HepG2 (cell line): Measurements from ENCODE around the gene RBM6. TPM values are rescaled to one million over a fixed set of nuclear protein-coding genes. Genes with fewer than 3 reads are reported as not detected.

Experiments used
- ATF7-NPFF ChIP-seq: sonication (generic); formaldehyde crosslinking; IDR thresholded peaks from 2 replicates; pipeline ENCODE4 v1.8.1; 2023; ENCODE audit warnings: mild to moderate bottlenecking, low read depth, missing genetic modification reagents, moderate library complexity
- ESRRA ChIP-seq: sonication (generic); formaldehyde crosslinking; IDR thresholded peaks from 2 replicates; pipeline ENCODE4 v1.5.1; 2020; ENCODE audit warnings: mild to moderate bottlenecking, low read depth, missing genetic modification reagents
- ETV5 ChIP-seq: IDR thresholded peaks from 2 replicates; pipeline ENCODE4 v1.6.1; 2018; ENCODE audit warnings: missing biosample characterization, missing genetic modification reagents, inconsistent platforms, borderline replicate concordance
- FOXA3 ChIP-seq: IDR thresholded peaks from 2 replicates; pipeline ENCODE4 v1.6.1; 2016; ENCODE audit warnings: missing genetic modification reagents, missing compliant biosample characterization
- IKZF1 ChIP-seq: fragments of 450-650 bp; IDR thresholded peaks from 2 replicates; pipeline ENCODE4 v1.7.1; 2016
- JUN ChIP-seq: sonication (generic); formaldehyde crosslinking; IDR thresholded peaks from 2 replicates; pipeline ENCODE4 v1.4.0; 2020; ENCODE audit warnings: mild to moderate bottlenecking, missing genetic modification reagents
- RBM39 ChIP-seq: fragments of 200-400 bp; formaldehyde crosslinking; IDR thresholded peaks from one replicate; pipeline ENCODE4 v1.6.1; 2018; ENCODE audit warnings: antibody characterized with exemption, mild to moderate bottlenecking, low read depth, low read length; ENCODE audit not compliant: poor library complexity, severe bottlenecking
- RORA ChIP-seq: sonication (generic); formaldehyde crosslinking; IDR thresholded peaks from 2 replicates; pipeline ENCODE4 v1.5.0; 2020; ENCODE audit warnings: mild to moderate bottlenecking, missing genetic modification reagents, moderate library complexity
- SALL1 ChIP-seq: sonication (generic); formaldehyde crosslinking; IDR thresholded peaks from 2 replicates; pipeline ENCODE4 v1.8.0; 2022; ENCODE audit warnings: mild to moderate bottlenecking, missing genetic modification reagents
- SIX4 ChIP-seq: sonication (generic); formaldehyde crosslinking; IDR thresholded peaks from 2 replicates; pipeline ENCODE4 v1.4.0; 2020; ENCODE audit warnings: missing genetic modification reagents
- SP2 ChIP-seq: sonication (generic); formaldehyde crosslinking; IDR thresholded peaks from 2 replicates; pipeline ENCODE4 v1.5.1; 2020; ENCODE audit warnings: mild to moderate bottlenecking, missing genetic modification reagents
- TCF12 ChIP-seq, 2 experiments: fragments of 450-650 bp in 1 of 2; sonication (generic) in 1 of 2; formaldehyde crosslinking in 1 of 2; IDR thresholded peaks; 2 replicates each; pipeline versions ENCODE4 v1.6.1 to v1.8.0; 2017 to 2022; ENCODE audit warnings: antibody characterized with exemption in 1 of 2, mild to moderate bottlenecking in 1 of 2, missing genetic modification reagents in 1 of 2, moderate library complexity in 1 of 2
- WIZ ChIP-seq: sonication (generic); formaldehyde crosslinking; IDR thresholded peaks from 2 replicates; pipeline ENCODE4 v1.5.1; 2020; ENCODE audit warnings: mild to moderate bottlenecking, missing genetic modification reagents
- ZNF235 ChIP-seq: sonication (generic); formaldehyde crosslinking; IDR thresholded peaks from 2 replicates; pipeline ENCODE4 v1.8.1; 2023; ENCODE audit warnings: mild to moderate bottlenecking, missing genetic modification reagents, borderline replicate concordance
- ZNF367 ChIP-seq: sonication (generic); formaldehyde crosslinking; IDR thresholded peaks from 2 replicates; pipeline ENCODE4 v1.4.0; 2020; ENCODE audit warnings: missing genetic modification reagents, borderline replicate concordance
- ZNF430 ChIP-seq: sonication (generic); formaldehyde crosslinking; IDR thresholded peaks from 2 replicates; pipeline ENCODE4 v1.9.0; 2021; ENCODE audit warnings: mild to moderate bottlenecking, missing genetic modification reagents
- ZNF543 ChIP-seq: sonication (generic); formaldehyde crosslinking; IDR thresholded peaks from 2 replicates; pipeline ENCODE4 v1.4.0; 2020; ENCODE audit warnings: mild to moderate bottlenecking, missing genetic modification reagents
- ZNF550 ChIP-seq: sonication (generic); formaldehyde crosslinking; IDR thresholded peaks from 2 replicates; pipeline ENCODE4 v1.4.0; 2020; ENCODE audit warnings: mild to moderate bottlenecking, missing genetic modification reagents, borderline replicate concordance
- ZZZ3 ChIP-seq: sonication (generic); formaldehyde crosslinking; IDR thresholded peaks from 2 replicates; pipeline ENCODE4 v1.4.0; 2020; ENCODE audit warnings: missing genetic modification reagents, mild to moderate bottlenecking, borderline replicate concordance
- polyA plus RNA-seq, 8 experiments: library from polyadenylated mRNA; depleted of rRNA in 3 of 8; stranded (reverse) in 7 of 8; unstranded in 1 of 8; fragments of >200 nt; fragmentation: Illumina TruSeq in 4 of 8; extraction: Trizol in 4 of 8; gene quantifications; 2 replicates each; pipeline versions ENCODE4 v1.2.1 to v1.2.3, GENCODE V29; 2011 to 2016; ENCODE audit warnings: low read depth in 4 of 8, missing spikeins in 1 of 8, mixed read lengths in 1 of 8; ENCODE audit not compliant: insufficient read depth in 1 of 8
- total RNA-seq, 5 experiments: library from RNA; depleted of rRNA; stranded (reverse); fragments of >200 nt; fragmentation: Illumina TruSeq; extraction: Trizol; gene quantifications; 2 replicates each; pipeline ENCODE4 v1.2.3, GENCODE V29; 2016; ENCODE audit warnings: low read depth in 1 of 5
- TF ChIP-seq, protein P1 (sequence below): sonication (generic); formaldehyde crosslinking; IDR thresholded peaks from 2 replicates; pipeline ENCODE4 v1.4.0; 2020; ENCODE audit warnings: missing genetic modification reagents
- TF ChIP-seq, protein P2 (sequence below): sonication (generic); formaldehyde crosslinking; IDR thresholded peaks from 2 replicates; pipeline ENCODE4 v1.4.0; 2020; ENCODE audit warnings: missing genetic modification reagents
- TF ChIP-seq, protein P3 (sequence below): sonication (generic); formaldehyde crosslinking; IDR thresholded peaks from 2 replicates; pipeline ENCODE4 v1.8.0; 2022; ENCODE audit warnings: missing genetic modification reagents, mild to moderate bottlenecking, borderline replicate concordance
- TF ChIP-seq, protein P4 (sequence below): sonication (generic); formaldehyde crosslinking; IDR thresholded peaks from 2 replicates; pipeline ENCODE4 v1.8.1; 2023; ENCODE audit warnings: missing genetic modification reagents, inconsistent platforms, borderline replicate concordance

Gene RBM6
- total and polyA plus RNA-seq, 2 of the 13 experiments (the other 11 are each of a cell fraction or from before 2014, with no cell fraction given) = 72.7 to 86.1 TPM

DNA sequence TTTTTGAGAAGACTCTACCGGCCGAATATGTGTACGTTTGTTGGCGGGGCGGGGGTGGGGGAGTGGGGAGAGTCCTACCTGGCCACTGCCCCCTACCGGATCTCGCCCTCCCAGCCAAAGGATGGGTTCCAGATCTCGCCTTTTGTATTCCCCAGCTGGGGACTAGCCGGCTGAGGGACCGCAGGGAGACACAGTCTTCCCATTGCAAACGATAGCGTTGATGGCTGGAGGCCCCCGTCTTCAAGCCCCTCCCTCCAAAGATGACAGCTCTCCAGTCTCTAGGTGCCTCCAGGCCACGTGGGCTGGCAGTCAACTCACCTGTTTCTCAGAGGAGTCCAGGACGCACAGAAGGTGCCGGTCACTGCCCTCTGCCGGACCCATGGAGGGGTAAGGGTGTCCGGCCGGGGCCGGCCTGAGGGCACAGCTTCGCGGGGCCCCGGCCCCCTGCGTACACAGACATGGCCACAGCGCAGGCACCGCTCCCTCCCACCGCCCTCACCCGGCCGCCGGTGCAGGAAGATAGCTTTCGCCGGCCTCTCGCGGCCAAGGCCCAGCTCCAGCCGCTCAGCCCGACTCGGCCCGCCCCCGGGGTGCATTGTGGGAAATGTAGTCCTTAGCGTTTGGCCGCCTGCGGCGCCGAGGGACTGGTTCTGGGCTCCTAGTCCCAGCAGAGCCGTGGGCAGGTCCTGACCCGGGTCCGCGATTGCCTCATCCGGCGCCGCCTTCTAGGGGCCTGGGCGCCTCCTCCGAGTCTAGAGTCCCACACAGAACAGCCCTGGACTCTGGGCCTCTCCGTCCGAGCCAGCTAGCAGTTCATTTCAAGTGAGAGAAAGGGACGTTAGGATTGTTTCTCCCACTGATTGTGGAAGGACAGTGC is 10.4 kb upstream of the RBM6 start, which contains the start of gene MON1A (continued):
- TF ChIP-seq, protein P1, sequence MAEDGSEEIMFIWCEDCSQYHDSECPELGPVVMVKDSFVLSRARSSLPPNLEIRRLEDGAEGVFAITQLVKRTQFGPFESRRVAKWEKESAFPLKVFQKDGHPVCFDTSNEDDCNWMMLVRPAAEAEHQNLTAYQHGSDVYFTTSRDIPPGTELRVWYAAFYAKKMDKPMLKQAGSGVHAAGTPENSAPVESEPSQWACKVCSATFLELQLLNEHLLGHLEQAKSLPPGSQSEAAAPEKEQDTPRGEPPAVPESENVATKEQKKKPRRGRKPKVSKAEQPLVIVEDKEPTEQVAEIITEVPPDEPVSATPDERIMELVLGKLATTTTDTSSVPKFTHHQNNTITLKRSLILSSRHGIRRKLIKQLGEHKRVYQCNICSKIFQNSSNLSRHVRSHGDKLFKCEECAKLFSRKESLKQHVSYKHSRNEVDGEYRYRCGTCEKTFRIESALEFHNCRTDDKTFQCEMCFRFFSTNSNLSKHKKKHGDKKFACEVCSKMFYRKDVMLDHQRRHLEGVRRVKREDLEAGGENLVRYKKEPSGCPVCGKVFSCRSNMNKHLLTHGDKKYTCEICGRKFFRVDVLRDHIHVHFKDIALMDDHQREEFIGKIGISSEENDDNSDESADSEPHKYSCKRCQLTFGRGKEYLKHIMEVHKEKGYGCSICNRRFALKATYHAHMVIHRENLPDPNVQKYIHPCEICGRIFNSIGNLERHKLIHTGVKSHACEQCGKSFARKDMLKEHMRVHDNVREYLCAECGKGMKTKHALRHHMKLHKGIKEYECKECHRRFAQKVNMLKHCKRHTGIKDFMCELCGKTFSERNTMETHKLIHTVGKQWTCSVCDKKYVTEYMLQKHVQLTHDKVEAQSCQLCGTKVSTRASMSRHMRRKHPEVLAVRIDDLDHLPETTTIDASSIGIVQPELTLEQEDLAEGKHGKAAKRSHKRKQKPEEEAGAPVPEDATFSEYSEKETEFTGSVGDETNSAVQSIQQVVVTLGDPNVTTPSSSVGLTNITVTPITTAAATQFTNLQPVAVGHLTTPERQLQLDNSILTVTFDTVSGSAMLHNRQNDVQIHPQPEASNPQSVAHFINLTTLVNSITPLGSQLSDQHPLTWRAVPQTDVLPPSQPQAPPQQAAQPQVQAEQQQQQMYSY (CRISPR knock-in tag) = peak; percentile 57; the same call in 1 of the 2 replicates
- no peak for TF ChIP-seq RBM39
- TF ChIP-seq JUN = no peak
- peak; percentile 34; the same call in 1 of the 2 replicates for TF ChIP-seq ZNF430 (CRISPR knock-in tag)
- peak; percentile 80 for TF ChIP-seq SALL1 (CRISPR knock-in tag)
- TF ChIP-seq ZNF235 (CRISPR knock-in tag) = 0 out of 2 replicates have a peak, but pooled peaks have one; percentile 28
- TF ChIP-seq TCF12 (IDR thresholded peaks at IDR 0.05) = no peak
- no peak for TF ChIP-seq TCF12 (CRISPR knock-in tag; IDR thresholded peaks at IDR 0.05)
- TF ChIP-seq, protein P2, sequence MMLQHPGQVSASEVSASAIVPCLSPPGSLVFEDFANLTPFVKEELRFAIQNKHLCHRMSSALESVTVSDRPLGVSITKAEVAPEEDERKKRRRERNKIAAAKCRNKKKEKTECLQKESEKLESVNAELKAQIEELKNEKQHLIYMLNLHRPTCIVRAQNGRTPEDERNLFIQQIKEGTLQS (CRISPR knock-in tag) = peak; percentile 87
- peak; percentile 60; the same call in 1 of the 2 replicates for TF ChIP-seq ZNF543 (CRISPR knock-in tag)
- TF ChIP-seq, protein P3, sequence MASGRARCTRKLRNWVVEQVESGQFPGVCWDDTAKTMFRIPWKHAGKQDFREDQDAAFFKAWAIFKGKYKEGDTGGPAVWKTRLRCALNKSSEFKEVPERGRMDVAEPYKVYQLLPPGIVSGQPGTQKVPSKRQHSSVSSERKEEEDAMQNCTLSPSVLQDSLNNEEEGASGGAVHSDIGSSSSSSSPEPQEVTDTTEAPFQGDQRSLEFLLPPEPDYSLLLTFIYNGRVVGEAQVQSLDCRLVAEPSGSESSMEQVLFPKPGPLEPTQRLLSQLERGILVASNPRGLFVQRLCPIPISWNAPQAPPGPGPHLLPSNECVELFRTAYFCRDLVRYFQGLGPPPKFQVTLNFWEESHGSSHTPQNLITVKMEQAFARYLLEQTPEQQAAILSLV (CRISPR knock-in tag) = no peak
- no peak for TF ChIP-seq WIZ (CRISPR knock-in tag)
- TF ChIP-seq ETV5 (CRISPR knock-in tag) = no peak; the same call in none of the 2 replicates
- 0 out of 2 replicates have a peak, but pooled peaks have one; percentile 4 for TF ChIP-seq ESRRA
- TF ChIP-seq, protein P4, sequence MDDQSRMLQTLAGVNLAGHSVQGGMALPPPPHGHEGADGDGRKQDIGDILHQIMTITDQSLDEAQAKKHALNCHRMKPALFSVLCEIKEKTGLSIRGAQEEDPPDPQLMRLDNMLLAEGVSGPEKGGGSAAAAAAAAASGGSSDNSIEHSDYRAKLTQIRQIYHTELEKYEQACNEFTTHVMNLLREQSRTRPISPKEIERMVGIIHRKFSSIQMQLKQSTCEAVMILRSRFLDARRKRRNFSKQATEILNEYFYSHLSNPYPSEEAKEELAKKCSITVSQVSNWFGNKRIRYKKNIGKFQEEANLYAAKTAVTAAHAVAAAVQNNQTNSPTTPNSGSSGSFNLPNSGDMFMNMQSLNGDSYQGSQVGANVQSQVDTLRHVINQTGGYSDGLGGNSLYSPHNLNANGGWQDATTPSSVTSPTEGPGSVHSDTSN (CRISPR knock-in tag) = no peak
- no peak for TF ChIP-seq RORA (CRISPR knock-in tag)
- TF ChIP-seq ZNF367 = 0 out of 2 replicates have a peak, but pooled peaks have one; percentile 9
- TF ChIP-seq IKZF1 = no peak
- no peak for TF ChIP-seq SP2
- TF ChIP-seq FOXA3 (CRISPR knock-in tag) = peak; percentile 39; the same call in 1 of the 2 replicates
- no peak for TF ChIP-seq SIX4
- peak; percentile 71; the same call in 1 of the 2 replicates for TF ChIP-seq ATF7-NPFF (CRISPR knock-in tag)
- no peak for TF ChIP-seq ZNF550
- no peak for TF ChIP-seq ZZZ3
